Activated CD4-positive, alpha-beta T cell treated with anti-CD3 and anti-CD28 coated beads, Interleukin-2, amount 50 U/mL, for 24 hours (primary cell): ENCODE measurements around the gene COL9A3.

Source experiments
- DNase-seq, 2 donors: peaks; one replicate each; pipeline ENCODE4 v3.0.0-alpha.2; 2020; ENCODE audit warnings: low read depth in 1 of 2, low spot score in 1 of 2

The COL9A3 gene

DNA sequence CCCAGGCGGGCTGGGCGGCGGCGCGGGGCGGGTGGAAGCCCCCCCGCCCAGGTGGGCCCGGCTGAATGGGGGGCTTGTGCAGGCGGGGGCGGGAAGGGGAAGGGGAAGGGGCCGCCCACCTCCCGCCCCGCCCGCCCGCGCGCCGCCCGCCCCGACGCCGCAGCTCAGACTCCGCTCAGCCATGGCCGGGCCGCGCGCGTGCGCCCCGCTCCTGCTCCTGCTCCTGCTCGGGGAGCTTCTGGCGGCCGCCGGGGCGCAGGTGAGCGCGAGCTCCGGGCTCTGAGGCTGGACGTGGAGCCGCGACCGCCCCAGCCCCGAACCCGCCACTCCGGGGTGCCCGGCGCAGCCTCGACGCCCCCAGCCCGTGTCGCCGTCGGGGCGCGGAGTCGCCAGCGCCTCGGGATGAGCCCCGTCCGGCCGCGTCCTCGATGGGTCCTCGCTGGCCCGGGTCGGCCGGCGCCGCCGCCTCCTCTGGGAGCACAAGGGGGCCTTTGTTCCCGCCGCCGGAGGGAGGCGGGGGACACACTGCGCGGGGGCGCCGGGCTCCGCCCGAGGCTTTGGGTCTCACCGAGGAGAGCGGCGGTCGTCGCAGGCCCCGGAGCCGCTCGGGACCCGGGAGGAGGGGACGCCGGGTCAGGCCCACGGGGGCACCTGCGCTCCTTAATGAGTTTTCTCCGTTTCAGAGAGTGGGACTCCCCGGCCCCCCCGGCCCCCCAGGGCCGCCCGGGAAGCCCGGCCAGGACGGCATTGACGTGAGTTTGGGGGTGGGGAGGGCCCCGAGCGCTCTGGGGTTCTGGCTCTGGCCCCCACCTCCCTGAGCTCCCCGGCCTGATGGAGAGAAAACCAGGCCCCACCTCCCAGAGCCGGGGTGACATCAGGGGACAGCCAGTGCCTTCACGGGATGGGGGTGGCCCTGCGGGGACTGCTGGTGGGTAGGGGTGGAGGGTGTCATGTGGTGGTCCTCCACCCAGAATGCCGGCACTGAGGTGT, at the start of gene COL9A3:
COL9A3 (plus strand) TSS at position 167 of the 990 bp plus-strand sequence; CDS start at position 182, 15 bp downstream.
- DNase-seq = no peak

DNA sequence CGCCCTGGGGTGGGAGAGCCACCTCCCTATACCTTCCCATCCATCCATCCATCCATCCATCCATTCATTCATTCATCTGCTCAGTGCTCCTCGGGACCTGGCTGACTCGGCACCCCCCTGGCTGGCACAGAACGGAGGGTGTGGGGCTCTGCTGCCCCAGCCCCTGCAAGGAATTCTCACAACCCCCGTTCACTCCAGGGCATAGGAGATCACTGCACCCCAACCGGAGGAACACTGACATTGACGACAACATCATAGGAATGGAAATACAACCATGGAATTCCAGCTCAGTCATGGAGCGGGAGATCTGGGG, 48.7 kb upstream of the COL9A3 start:
- no peak for DNase-seq

DNA sequence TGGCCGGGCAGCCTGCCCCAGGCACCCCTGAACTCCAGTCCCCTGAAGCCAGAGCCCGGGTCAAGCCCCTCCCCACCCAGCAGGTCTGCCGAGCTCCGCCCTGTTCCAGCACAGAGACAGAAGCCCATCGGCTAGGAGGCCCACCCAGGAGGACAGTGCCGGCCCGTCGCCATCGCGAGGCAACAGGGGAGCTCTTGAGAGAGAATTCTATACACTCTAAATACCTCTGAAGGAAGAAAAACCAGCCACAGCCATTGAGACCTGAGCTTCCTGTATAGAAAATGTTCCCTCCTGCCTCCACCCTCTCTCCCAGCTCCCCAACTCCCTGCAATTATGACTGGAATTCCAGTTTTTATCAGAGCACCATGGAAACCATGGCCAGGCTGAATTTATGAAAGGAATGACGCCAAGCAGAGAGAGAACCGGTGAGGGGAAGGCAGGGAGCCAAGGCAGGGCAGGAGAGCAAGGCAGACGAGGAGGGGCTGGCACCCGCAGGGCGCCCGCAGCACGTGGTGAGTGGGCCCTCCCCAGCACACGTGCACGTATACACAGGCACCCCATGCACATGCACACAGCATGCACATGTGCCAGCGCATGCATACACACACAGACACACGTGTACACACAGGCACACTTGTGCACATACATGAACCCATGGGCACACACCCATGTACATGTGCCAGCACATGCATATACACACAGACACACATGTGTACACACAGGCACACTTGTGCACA, 48.1 kb upstream of the COL9A3 start:
- no peak for DNase-seq

DNA sequence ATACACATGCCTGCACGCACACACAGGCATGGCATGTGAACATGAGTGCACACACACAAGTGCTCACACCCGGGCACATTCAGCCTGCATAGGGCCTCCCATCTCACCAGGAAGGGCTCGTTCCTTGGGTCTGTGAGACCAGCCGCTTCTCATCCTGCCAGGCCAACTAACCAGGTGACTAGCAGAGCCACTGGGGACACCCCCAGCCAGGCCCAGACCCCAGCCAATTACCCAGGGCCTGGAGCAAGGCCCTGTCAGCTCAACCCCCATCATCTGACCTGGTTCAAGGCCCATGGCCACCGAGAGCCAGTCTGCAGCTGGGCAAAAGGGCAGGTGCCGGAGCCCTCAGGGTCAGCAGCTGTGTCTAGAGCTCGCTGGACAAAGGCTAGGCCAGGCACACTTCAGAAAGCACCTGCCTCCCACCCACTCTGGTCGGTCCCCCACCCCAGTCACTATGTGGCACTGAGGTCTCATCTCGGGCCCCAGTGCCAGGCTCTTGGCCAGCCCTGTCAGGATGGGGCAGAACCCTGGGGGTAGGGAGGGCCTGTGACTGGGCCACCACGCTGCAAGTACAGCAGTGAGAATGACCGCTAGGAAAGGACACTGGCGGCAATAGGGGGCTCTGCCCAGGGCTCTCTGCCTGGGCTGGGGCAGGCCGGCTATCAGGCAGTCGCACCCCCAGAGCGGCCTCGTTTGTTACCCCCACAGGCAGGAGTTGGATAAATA, 47.3 kb upstream of the COL9A3 start:
- DNase-seq = no peak

DNA sequence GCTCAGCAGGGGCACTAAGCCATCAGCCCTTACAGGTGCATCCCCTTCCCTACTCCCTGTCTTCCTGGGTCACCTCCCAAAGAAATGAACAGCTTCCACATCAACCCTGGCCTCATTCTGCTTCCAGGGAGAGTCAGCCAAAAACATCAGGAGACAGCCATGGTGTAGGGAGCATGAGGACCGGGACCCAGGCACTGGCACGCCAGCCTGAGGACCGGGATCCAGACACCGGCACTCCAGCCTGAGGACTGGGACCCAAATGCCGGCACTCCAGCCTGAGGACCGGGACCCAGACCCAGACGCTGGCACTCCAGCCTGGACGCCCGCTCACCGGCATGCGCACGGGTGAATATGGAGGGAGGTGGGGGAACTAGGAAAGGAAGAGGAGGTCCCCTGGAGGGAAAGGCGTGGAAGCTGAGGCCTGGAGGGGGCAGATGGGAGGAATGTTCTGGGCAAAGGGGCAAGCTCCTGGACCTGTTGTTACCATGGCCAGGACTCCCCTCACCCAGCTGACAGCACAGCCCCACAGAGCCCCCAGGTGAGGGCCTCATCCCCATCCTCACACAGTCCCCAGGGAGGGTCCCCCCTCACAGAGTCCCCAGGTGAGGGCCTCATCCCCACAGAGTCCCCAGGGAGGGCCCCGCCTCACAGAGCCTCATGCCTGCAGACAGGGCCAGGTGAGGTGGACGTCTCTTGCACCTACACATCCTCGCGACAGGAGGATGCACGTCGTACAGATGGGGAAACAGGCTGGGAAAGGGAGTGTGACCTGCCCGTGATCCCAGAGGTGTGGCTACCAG, 46.5 kb upstream of the COL9A3 start:
- DNase-seq = no peak

DNA sequence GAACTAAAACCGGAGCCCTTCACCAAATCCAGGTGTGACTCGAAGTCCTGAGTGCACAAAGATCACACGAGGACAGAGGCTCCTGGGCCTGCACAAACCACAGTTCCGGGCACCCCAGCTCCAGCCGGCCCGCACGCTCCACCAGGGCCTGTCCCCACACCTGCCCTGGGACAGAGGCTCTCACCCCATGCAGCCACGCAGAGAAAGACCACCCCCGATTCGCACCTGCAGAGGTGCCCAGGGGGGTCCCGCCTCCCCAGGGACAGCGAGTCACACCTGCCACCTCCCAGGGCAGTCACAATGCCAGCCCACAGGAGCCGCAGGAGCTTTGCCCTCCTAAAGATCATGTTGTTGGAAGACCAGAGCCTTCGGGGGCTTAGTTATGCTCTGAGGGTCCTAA, 45.9 kb upstream of the COL9A3 start:
- DNase-seq = no peak

DNA sequence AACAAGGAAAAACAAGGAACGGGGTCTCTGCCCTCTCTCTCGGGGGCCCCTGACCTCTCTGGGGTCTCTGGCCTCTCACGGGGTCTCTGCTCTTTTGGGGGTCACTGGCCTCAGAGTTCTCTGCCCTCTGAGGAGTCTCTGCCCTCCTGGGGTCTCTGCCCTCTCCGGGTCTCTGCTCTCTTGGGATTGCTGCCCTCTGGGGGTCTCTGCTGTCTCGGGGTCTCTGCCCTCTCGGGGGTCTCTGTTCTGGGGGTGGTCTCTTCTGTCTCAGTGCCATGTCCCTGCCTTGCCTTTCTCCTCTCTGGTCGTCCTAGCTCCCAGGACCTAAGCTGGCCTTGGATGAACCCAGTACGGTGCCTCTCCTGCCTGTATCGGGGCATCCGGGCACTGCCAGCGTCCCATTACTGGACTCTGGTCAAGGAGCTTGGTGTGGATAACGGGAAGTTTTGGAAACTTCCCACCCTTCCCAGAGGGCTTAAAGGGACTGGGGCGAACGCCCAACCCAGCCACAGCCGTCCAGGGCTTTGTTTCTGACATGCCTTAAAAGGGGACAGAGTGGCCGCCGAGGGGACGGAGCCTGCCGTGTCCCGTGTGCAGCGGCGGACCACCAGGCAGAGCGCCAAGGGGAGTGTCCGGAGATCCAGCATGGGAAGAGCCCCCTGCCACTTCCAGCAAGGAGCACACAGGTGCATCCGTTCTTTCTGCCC, 45.3 kb upstream of the COL9A3 start:
- no peak for DNase-seq

DNA sequence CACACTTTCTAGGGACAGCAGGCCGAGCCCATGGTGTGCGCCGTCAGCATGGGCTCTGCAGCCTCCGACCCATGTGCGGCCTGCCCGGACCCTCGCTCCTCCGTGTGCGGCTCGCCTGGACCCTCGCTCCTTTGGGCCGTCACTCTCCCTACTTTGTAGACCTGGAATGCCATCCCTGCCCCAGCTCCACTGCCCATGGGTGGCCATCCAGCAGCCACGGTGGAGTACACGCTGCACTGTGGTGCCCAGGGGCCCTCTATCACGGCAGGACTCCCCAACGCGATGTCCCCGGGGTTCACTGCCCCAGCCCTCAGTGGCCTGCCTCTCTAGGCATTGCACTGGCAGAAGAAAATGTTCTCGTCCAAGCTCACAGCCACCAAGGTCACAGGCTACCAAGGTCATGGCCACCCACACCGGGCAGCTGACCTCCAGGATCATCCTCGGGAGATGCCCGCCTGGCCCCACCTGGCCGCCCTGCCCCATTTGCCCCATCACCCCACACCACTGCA, 44.7 kb upstream of the COL9A3 start:
- DNase-seq = no peak

DNA sequence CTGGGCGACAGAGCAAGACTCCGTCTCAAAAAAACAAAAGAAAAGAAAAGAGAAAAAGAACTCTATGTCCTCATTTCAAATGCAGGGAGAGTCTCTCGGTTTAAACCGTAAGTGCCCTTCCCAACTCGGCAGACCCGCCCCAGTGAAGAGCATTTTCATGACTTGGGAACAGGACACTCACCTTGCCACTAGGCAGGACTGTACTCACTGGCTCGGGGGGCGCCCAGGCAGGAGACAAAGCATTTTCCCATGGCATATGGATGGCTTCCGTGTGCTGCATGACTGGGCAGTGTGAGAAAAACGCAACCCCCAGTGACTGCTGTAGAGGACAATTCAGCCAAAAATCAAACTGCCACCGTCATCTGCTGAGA, 44.2 kb upstream of the COL9A3 start:
- no peak for DNase-seq

DNA sequence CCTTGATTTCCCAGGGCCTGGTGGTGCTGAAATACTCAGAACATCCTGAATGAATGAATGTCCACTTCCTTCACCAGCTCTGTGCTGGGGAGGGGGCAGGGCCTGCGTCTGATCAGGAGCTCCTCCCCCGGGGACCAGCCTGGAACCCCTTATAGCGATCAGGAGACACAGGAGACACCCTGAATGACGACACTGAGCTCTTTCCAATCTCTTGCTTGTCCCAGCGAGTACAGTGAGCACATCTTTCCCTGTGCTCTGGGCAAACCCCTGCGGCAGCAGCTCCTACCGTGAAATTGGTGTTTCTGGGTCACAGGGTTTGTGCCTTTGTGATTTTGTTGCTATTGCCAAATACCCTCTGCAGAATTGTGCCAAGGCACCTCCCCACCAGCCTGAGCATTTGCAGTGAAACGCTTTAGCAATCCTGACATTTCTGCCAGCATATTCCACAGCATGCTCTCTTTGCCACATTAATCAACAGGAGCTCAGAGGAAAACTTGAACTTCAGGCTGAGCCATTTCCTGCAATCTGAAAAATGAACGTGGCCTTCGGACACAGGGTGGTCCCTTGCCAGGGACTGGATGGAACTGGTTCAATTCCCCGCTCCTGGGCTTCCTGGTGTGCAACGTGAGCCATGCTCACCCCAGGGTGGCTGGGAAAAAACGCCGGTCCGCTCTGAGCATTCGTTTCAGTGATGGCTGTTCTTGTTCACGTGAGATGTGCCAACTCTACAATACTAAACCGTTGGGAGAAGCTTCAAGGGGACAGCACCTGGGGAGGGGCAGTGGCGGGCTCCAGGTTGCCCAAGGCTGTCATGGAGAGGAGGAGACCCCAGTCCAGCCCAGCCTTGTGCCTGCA, 43.6 kb upstream of the COL9A3 start:
- no peak for DNase-seq

DNA sequence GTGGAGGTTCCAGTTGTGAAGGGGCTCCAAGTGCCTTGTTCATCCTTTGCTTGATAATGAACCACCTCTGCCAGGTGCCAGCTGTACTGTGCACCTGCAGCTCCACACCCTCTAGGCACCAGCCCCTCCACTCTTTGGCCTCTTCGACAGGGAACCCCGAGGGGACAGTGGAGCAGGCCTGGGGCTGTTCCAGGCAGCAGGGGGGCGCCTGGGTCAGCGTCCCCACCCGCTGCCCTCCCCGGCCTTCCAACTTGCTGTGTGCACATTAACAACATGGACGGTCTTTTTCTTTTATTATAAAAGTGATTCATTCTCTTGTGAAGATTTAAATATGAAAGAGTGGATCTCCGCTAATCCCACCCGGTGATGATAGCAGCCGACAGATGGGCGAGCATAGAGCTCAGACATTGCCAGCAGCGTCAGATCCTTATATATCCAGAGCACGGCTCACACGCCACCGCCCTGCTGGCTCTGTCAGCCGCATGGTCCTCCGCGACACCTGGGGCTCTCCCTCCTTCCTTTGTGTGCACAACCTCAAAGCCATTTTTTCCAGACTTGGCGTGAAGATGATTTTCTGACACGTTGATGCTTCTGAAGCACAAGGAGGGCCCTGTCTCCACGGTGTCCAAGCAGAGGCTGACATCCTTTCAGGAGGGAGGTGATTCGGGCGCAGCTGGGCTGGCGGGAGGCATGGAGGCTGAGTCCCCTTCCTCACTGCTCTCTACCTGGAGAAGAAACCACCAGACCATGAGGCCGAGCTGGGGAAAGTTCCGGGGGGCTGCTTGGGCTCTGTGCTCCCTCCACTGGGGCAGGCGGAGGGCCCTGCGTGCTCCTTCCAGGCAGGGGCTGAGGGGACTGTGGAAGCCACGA, 42.8 kb upstream of the COL9A3 start:
- no peak for DNase-seq

DNA sequence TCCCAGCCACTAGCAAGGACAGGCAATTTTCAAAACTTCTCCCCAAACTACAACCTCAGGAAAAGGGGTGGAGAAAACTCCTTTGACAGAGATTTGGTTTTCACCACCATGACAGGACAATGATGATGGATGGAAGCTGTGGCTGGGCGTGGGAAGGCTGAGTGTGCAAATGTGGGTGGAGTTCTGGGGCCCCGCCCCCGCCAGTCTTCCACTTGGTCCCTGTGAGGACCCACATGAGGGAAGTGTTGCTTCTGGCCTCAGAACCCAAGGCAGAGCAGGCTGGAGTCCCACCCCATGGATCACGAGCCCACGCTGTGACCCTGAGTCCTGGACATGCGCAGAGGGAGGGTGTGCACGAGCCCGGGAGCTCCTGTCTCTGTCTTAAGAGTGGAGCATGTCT, 42.1 kb upstream of the COL9A3 start:
- no peak for DNase-seq

DNA sequence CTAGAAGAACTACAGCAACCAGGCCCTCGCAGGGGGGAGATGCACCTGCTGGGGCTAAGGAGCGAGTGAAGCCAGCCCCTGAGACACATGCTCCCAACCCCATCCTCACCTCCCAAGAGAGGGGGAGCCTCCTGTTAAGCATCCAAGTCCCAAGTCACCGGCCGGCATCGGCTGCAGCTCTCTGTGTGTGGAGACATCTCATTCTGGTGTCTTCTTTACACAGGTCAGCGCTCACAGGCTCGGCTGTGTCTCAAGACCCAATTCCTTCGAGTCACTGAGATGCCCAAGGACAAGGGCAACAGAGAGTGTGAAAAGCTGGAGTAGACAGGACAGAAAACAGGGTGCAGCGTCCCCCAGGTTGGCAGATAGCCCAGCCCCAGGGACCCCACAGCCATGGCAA, 41.6 kb upstream of the COL9A3 start:
- no peak for DNase-seq

DNA sequence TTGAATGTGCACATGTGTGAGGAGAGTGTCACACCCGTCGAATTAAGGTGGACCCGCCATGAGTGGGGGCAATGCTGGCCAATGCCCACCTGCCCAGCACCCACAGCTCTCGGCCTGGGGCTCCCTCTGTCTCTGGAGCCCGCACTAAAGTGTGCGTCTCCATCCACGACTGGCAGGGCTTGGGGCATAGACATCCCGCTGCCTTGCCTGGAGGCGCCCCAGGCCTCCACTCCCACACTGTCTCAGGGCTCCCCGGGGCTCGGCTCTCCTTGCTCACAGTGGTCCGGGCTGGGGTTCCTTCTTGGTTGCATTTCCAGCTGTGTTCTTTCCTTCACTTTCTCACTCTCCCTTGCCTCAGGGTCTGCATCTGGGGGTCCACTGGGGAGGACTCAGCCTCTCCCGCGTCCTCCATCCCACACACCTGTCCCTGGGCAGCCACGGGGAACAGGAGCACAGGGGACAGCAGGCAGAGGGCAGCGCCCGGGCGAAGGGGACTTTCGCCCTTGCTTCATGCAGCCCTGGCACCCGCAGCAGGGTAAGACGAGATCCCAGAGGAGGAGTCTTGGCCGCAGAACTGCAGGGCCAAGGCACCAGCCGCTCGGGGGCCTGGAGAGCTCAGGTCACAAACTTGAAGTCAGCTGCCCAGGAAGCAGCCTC, 40.7 kb upstream of the COL9A3 start:
- DNase-seq = no peak

DNA sequence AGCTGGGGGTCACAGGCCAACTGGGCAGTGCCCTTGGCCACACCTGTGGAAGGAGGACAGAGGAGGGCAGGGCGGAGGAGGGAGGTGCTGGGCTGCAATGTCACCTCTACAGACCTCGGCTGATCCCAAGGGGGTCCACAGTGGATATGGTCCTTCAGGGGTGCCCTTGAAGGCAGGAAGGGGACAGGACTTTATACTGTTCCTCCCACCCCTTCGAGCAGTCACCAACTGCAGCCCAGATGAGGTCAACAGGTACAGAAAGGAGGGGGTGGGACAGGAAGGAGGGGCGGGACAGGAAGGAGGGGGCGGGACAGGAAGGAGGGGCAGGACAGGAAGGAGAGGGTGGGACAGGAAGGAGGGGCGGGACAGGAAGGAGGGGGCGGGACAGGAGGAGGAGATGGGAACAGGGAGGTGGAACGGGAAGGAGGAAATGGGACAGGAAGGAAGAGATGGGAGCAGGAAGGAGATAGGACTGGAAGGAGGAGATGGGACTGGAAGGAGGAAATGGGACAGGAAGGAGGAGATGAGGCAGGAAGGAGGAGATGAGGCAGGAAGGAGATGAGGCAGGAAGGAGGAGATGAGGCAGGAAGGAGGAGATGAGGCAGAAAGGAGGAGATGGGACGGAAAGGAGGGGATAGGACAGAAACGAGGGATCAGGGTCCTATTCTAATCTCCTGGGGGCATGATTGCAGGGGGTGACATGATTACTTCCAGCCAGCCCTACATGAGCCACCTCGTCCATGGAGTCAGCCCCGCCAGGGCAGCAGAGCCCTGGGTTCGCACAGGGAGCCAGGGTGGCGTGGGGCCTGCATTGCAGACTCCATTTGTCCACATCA, 39.9 kb upstream of the COL9A3 start:
- peak; percentile 30 to 48 for DNase-seq

DNA sequence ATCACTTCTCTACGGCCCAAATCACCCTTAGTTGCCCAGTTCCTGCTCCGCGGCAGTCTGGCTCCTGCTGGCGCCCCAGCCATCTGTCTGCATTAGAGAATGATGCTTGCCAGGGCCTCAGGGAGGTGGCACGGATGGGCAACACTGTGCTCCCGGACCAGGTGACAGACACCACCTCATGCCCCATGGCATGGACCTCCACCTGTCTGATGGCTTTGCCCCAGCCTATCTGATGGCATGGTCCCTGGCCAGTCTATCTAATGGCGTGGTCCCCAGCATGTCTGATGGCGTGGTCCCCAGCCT, 39.4 kb upstream of the COL9A3 start:
- DNase-seq = no peak

DNA sequence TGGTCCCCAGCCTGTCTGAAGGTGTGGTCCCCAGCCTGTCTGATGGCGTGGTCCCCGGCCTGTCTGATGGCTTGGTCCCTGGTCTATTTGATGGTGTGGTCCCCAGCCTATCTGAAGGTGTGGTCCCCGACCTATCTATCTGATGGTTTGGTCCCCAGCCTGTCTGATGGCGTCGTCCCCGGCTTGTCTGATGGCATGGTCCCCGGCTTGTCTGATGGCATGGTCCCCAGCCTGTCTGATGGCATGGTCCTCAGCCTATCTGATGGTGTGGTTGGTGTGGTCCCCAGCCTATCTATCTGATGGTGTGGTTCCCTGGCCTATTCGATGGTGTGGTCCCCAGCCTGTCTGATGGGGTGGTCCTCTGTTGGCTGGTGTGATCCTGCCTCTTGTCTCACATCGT, 38.8 kb upstream of the COL9A3 start:
- no peak for DNase-seq
